CD8-positive, alpha-beta memory T cell (primary cell): ENCODE measurements around the gene S100A5. TPM values are rescaled to one million over a fixed set of nuclear protein-coding genes. Genes with fewer than 3 reads are reported as not detected.
"Not testable (repeated sequence)": the region's sequence is repeated elsewhere in the genome, so short reads cannot be mapped to it uniquely, and the experiment has no call there.

Source experiments
- CTCF ChIA-PET: fragments of 350-600 bp; sonication (Branson Sonifier 250); formaldehyde crosslinking; loops from one replicate; lab custom pipeline; 2021; ENCODE audit warnings: antibody characterized with exemption; lab: Charles Lee
- POLR2A ChIA-PET: fragments of 350-600 bp; sonication (Branson Sonifier 250); formaldehyde crosslinking; loops from one replicate; lab custom pipeline; 2021; ENCODE audit warnings: antibody characterized with exemption; lab: Charles Lee
- DNase-seq, 5 donors: peaks; one replicate each; pipeline versions ENCODE4 v3.0.0 to v3.0.0-alpha.2; 2020 to 2022; ENCODE audit warnings: mixed read lengths in 1 of 5
- H3K27ac ChIP-seq: one replicate; pipeline ENCODE4 v1.7.0; 2013; ENCODE audit warnings: low read depth, mild to moderate bottlenecking, low read length, moderate library complexity
- H3K27me3 ChIP-seq: 2 replicates; pipeline ENCODE4 v1.7.0; 2013; ENCODE audit warnings: low read length, mild to moderate bottlenecking; ENCODE audit not compliant: insufficient read depth, poor library complexity, severe bottlenecking
- H3K36me3 ChIP-seq: 2 replicates; pipeline ENCODE4 v1.7.0; 2013; ENCODE audit warnings: mild to moderate bottlenecking, low read length, moderate library complexity; ENCODE audit not compliant: insufficient read depth
- H3K4me1 ChIP-seq: 2 replicates; pipeline ENCODE4 v1.7.0; 2013; ENCODE audit warnings: mild to moderate bottlenecking, low read length, moderate library complexity; ENCODE audit not compliant: insufficient read depth
- H3K4me3 ChIP-seq: 2 replicates; pipeline ENCODE4 v1.7.0; 2013; ENCODE audit warnings: mild to moderate bottlenecking, low read length
- H3K9me3 ChIP-seq: 2 replicates; pipeline ENCODE4 v1.7.0; 2013; ENCODE audit warnings: mild to moderate bottlenecking, low read length
- H3K27ac Mint-ChIP-seq, 8 donors: one replicate each; pipeline ENCODE4 v1.8.0; 2020 to 2021; ENCODE audit warnings: mixed read lengths in 8 of 8, mild to moderate bottlenecking in 6 of 8, inconsistent platforms in 3 of 8, moderate library complexity in 3 of 8
- H3K27me3 Mint-ChIP-seq, 2 donors: one replicate each; pipeline ENCODE4 v1.8.0; 2020 to 2021; ENCODE audit warnings: mixed read lengths in 2 of 2, mild to moderate bottlenecking in 1 of 2, moderate library complexity in 1 of 2
- H3K36me3 Mint-ChIP-seq, 3 donors: one replicate each; pipeline ENCODE4 v1.8.0; 2020 to 2021; ENCODE audit warnings: mixed read lengths in 3 of 3, inconsistent platforms in 1 of 3, mild to moderate bottlenecking in 1 of 3
- H3K4me1 Mint-ChIP-seq, 3 donors: one replicate each; pipeline ENCODE4 v1.8.0; 2020 to 2021; ENCODE audit warnings: mixed read lengths in 3 of 3, inconsistent platforms in 1 of 3, mild to moderate bottlenecking in 1 of 3
- H3K4me3 Mint-ChIP-seq, 7 donors: one replicate each; pipeline ENCODE4 v1.8.0; 2020 to 2021; ENCODE audit warnings: mixed read lengths in 7 of 7, mild to moderate bottlenecking in 6 of 7, moderate library complexity in 4 of 7, inconsistent platforms in 2 of 7
- H3K9me3 Mint-ChIP-seq, 5 donors: one replicate each; pipeline ENCODE4 v1.8.0; 2020 to 2022; ENCODE audit warnings: mixed read lengths in 5 of 5, mild to moderate bottlenecking in 3 of 5, moderate library complexity in 2 of 5, inconsistent platforms in 1 of 5
- polyA plus RNA-seq: library from polyadenylated mRNA; unstranded; fragments of 300-500 nt; fragmentation: Illumina TruSeq; gene quantifications from one replicate; pipeline ENCODE4 v1.2.3, GENCODE V29; 2021
- total RNA-seq, 2 experiments: library from RNA; stranded (reverse); gene quantifications; one replicate each; pipeline ENCODE4 v1.2.3, GENCODE V29; 2021

The S100A5 gene
- total and polyA plus RNA-seq, 3 experiments from 2014 or later: 0.61 to 1.6 (median 1.5) TPM

GRCh38 chr1:153566414-153567371 lies 26.0 kb upstream of the S100A5 start:
- no peaks in the 10 kb centered on the region for H3K9me3 ChIP-seq
- peak overlapping the region; percentile 43 for H3K27ac ChIP-seq
- Mint-ChIP-seq H3K27ac (peak overlapping the region; percentile 76 to 91 (median 85)), H3K27me3 (peaks cover 1 to 16% of the 10 kb centered on the region in 2 donors), H3K36me3 (no peaks in the 10 kb centered on the region), H3K4me3 (peak overlapping the region in 6 of 7 donors; percentile 30 to 63 (median 46)), H3K9me3 (no peaks in the 10 kb centered on the region), H3K4me1 (peaks cover 27 to 35% (median 34%) of the 10 kb centered on the region in 3 donors)
- no peaks in the 10 kb centered on the region for H3K27me3 ChIP-seq
- ChIA-PET POLR2A (interaction anchor here (0.5 to 1.5 kb wide), 5 partner anchors 22 to 770 kb away, joined by 3 to 5 read pairs (median 4); partner anchors contain the start of gene S100A6), CTCF (interaction anchor here (1.1 to 2.6 kb wide), 5 partner anchors 16 to 57 kb away, joined by 4 to 23 read pairs (median 10); partner anchors contain the start of genes S100A4 and S100A6)
- H3K36me3 ChIP-seq: no peaks in the 10 kb centered on the region
- H3K4me1 ChIP-seq: peaks cover 24% of the 10 kb centered on the region
- no peak overlapping the region for H3K4me3 ChIP-seq
- DNase-seq: peak in 4 of 5 donors; percentile 54 to 89 (median 66)

DNA sequence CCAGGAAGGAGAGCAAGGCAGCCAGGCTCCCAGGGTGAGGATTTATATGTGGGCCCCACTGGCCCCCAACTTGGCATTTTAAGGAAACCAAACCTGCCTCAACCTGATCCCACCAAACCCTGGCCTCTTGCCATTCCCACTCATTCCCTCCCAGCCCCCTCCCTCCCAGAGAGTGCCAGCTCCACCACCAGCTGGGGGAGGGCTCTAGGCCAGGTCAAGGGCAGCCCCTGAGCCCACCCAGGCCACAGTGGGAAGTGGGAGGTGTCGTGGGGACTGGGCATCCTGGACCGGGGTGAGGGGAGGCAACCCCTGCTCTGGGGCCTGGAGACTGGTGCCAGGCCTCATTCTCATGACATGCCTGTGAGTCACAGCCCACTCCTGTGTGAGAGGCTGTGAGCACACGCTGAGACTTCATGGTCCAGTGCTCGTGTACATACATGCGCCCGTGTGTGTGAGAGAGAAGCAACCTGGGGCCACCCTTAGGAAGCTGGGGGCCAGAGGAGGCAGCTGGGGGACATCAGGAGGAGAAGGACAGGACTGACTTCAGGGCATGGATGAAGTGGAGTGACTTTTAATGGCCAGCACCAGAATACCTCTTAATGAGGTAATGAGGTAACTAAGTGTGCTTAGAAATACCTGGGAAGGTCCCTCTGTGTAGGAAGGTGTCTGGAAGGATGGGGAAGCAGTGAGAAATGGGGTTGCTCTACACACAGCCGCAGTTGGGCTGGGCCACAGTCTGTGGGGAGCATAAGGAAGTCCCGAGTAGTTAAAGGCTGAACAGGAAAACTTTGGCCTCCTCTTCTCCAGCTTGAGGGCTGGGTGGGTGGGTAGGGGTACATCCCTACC lies 25.0 kb upstream of the S100A5 start, which contains the start of gene S100A2:
Gene S100A2 (minus strand): TSS at position 316 of the 846 bp plus-strand sequence. CDS start 1,967 bp downstream, outside the sequence.
- Histone ChIP-seq H3K4me1 (peaks cover 24% of the 10 kb centered on the region), H3K27me3 (no peaks in the 10 kb centered on the region), H3K27ac (peak within 1 kb of the TSS; percentile 43), H3K36me3 (no peaks in the 10 kb centered on the region), H3K4me3 (no peak within 1 kb of the TSS), H3K9me3 (no peaks in the 10 kb centered on the region)
- Mint-ChIP-seq H3K9me3 (no peaks in the 10 kb centered on the region), H3K27me3 (peaks cover 0 to 10% of the 10 kb centered on the region in 2 donors), H3K4me3 (peak within 1 kb of the TSS in 6 of 7 donors; percentile 30 to 63 (median 57)), H3K27ac (peak within 1 kb of the TSS; percentile 83 to 98 (median 91)), H3K36me3 (no peaks in the 10 kb centered on the region), H3K4me1 (peaks cover 27 to 35% (median 34%) of the 10 kb centered on the region in 3 donors)
- DNase-seq: peak in 1 of 5 donors; percentile 54
- CTCF ChIA-PET: interaction anchor here (1.1 to 6.6 kb wide), 6 partner anchors 15 to 56 kb away, joined by 4 to 35 read pairs (median 12); partner anchors contain the start of genes S100A4 and S100A6
- POLR2A ChIA-PET: interaction anchor here (0.7 to 1.5 kb wide), 4 partner anchors 21 to 34 kb away, joined by 3 to 5 read pairs (median 4); partner anchors contain the start of gene S100A6

GRCh38 chr1:153563991-153564390 lies 23.3 kb upstream of the S100A5 start:
- no peak for DNase-seq
- Mint-ChIP-seq H3K9me3 (no peaks in the 10 kb centered on the region), H3K4me3 (no peak overlapping the region), H3K4me1 (peaks cover 27 to 34% (median 30%) of the 10 kb centered on the region in 3 donors), H3K27me3 (no peaks in the 10 kb centered on the region), H3K27ac (no peak overlapping the region), H3K36me3 (no peaks in the 10 kb centered on the region)
- no peak overlapping the region for H3K27ac ChIP-seq
- ChIA-PET POLR2A (interaction anchor here (1.4 kb wide), 1 partner anchor 50 kb away, joined by 3 read pairs; no protein-coding TSS in a partner anchor), CTCF (interaction anchor here (1.0 to 6.6 kb wide), 3 partner anchors 19 to 31 kb away, joined by 3 to 35 read pairs (median 5); partner anchors contain the start of gene S100A4)
- H3K4me3 ChIP-seq: no peak overlapping the region
- no peaks in the 10 kb centered on the region for H3K36me3 ChIP-seq
- peaks cover 24% of the 10 kb centered on the region for H3K4me1 ChIP-seq
- H3K9me3 ChIP-seq: no peaks in the 10 kb centered on the region
- no peaks in the 10 kb centered on the region for H3K27me3 ChIP-seq

- no peaks in the 10 kb centered on the region for H3K9me3 Mint-ChIP-seq
- no peaks in the 10 kb centered on the region for H3K9me3 ChIP-seq
- H3K4me1 Mint-ChIP-seq: peaks cover 23 to 31% (median 27%) of the 10 kb centered on the region in 3 donors
- no peak overlapping the region for H3K4me3 Mint-ChIP-seq
- no peak for DNase-seq
- no peaks in the 10 kb centered on the region for H3K27me3 Mint-ChIP-seq
- H3K36me3 Mint-ChIP-seq: no peaks in the 10 kb centered on the region
- POLR2A ChIA-PET: no interaction called here
- no peak overlapping the region for H3K27ac ChIP-seq
- CTCF ChIA-PET: interaction anchor here (1.0 to 6.6 kb wide), 3 partner anchors 19 to 31 kb away, joined by 3 to 35 read pairs (median 5); partner anchors contain the start of gene S100A4
- peak overlapping the region in 1 of 8 donors; percentile 88 for H3K27ac Mint-ChIP-seq
- H3K4me1 ChIP-seq: peaks cover 24% of the 10 kb centered on the region
- no peaks in the 10 kb centered on the region for H3K27me3 ChIP-seq
- H3K4me3 ChIP-seq: no peak overlapping the region
- H3K36me3 ChIP-seq: no peaks in the 10 kb centered on the region
These were observed 22.8 kb upstream of the S100A5 start for GRCh38 chr1:153563483-153563901.

DNA sequence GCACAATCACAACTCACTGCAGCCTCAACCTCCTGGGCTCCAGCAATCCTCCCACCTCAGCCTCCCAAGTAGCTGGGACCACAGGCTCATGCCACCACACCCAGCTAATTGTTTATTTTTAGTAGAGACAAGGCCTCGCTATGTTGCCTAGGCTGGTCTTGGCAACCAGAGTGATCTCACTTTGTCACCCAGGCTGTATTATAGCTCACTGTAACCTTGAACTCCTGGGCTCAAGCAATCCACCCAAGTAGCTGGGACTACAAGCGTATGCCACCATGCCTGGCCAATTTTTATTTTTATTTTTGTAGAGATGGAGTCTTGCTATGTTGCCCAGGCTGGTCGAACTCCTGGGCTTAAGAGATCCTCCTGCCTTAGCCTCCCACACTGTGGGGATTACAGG lies 21.3 kb upstream of the S100A5 start:
- not testable (repeated sequence) for H3K36me3 ChIP-seq, H3K36me3 Mint-ChIP-seq, H3K27me3 ChIP-seq, H3K9me3 Mint-ChIP-seq, H3K27ac ChIP-seq, H3K27me3 Mint-ChIP-seq, H3K9me3 ChIP-seq, H3K4me3 ChIP-seq, H3K27ac Mint-ChIP-seq, DNase-seq, H3K4me3 Mint-ChIP-seq
- ChIA-PET CTCF (interaction anchor here (0.9 to 6.6 kb wide), 4 partner anchors 9 to 51 kb away, joined by 3 to 35 read pairs (median 6); no protein-coding TSS in a partner anchor), POLR2A (interaction anchor here (1.2 kb wide), 1 partner anchor 16 kb away, joined by 3 read pairs; the partner anchor contains the start of gene S100A4)
- H3K4me1 Mint-ChIP-seq: peaks cover 13 to 19% (median 15%) of the 10 kb centered on the region in 3 donors
- peaks cover 18% of the 10 kb centered on the region for H3K4me1 ChIP-seq

DNA sequence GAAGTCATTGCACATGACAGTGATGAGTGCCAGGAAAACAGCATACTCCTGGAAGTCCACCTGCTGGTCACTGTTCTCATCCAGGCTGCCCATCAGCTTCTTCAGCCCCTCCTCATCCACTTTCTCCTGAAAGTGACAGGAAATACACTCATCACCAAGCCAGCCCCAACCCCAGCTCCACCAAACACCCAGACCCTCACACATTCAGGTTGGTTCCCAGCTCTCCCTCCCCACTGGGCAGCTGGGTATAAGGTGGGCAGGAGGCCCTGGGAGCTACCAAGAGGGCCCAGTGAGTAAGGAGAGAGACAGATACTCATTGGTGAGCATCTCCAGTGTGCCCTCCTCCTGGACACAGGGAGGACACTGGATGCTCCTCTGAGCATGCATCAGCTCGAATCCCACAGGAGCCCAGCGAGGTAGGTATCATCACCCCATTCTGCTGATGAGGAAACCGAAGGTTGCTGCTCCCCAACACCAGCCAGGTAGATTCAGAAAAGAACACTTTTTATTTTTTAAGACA lies 20.8 kb upstream of the S100A5 start:
- peaks cover 8 to 14% (median 10%) of the 10 kb centered on the region in 3 donors for H3K4me1 Mint-ChIP-seq
- Histone ChIP-seq H3K27me3 (no peaks in the 10 kb centered on the region), H3K9me3 (no peaks in the 10 kb centered on the region), H3K4me3 (no peak overlapping the region), H3K4me1 (peaks cover 13% of the 10 kb centered on the region), H3K27ac (no peak overlapping the region), H3K36me3 (no peaks in the 10 kb centered on the region)
- DNase-seq: no peak
- H3K27ac Mint-ChIP-seq: peak overlapping the region in 1 of 8 donors; percentile 81
- H3K9me3 Mint-ChIP-seq: no peaks in the 10 kb centered on the region
- CTCF ChIA-PET: interaction anchor here (1.2 to 6.6 kb wide), 3 partner anchors 9 to 51 kb away, joined by 4 to 35 read pairs (median 8); no protein-coding TSS in a partner anchor
- H3K36me3 Mint-ChIP-seq: no peaks in the 10 kb centered on the region
- no peaks in the 10 kb centered on the region for H3K27me3 Mint-ChIP-seq
- no peak overlapping the region for H3K4me3 Mint-ChIP-seq
- POLR2A ChIA-PET: interaction anchor here (1.2 kb wide), 1 partner anchor 15 kb away, joined by 3 read pairs; the partner anchor contains the start of gene S100A4
